Stimulated activated CD4-positive, alpha-beta T cell treated with anti-CD3 and anti-CD28 coated beads, Interleukin-4, amount 100 ng/mL, for 4 hours (primary cell): ENCODE data around the gene GRID1.

ENCODE experiments used
- DNase-seq, 2 experiments: peaks; one replicate each; pipeline ENCODE4 v3.0.0-alpha.2; 2020

GRID1 gene

DNA sequence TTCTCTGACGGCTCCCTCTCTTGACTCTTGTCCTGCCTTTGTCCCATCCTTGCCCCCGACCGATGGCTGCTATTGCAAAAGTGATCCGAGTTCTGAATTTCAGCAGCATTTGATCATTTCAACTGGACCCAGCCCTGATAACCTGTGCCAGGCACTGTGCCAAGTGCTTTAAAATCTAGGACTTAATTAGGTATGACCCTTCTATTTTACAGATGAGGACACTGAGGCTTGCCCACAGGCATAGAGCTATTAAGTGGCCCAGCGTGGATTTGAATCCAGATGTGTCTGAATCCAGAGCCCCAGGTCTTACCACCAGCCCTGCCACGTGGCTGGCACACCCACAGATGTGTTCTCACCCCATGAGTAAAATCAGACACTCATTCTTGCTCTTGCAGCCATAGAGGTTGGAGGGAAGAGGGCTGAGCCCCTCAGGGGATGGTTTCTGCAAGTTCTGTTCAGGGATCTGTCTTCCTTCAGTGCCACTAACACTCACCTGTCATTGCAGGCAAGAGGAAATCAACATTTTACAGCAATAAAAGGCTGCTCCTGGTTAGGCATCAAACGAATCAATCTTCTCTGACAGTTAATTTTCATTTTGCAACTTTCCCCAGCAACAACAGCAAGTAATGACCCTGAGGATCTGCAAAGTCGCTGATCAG lies 101.2 kb downstream of the GRID1 start:
- no peak for DNase-seq

- no peak for DNase-seq
Measured at GRCh38 chr10:86264481-86265231, 101.9 kb downstream of the GRID1 start.

DNA sequence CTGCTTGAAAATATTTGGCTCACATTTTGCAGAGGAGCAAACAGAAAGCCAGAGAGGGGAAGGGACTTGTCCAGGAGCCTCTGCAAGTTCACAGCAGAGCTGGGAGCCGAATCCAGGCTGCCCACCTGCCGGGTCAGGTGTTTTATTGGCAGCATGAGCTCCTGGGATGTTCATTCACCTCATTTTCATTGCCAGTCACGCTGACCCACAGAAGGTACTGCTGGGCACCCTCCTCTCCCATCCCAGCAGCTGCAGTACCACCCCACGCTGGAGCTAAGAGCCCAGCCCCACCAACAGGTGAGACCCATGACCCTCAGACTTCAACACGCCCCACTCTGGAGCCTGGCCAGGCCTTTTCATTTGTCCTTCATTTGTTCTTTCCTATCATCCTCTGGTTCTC lies 102.7 kb downstream of the GRID1 start:
- no peak for DNase-seq

DNA sequence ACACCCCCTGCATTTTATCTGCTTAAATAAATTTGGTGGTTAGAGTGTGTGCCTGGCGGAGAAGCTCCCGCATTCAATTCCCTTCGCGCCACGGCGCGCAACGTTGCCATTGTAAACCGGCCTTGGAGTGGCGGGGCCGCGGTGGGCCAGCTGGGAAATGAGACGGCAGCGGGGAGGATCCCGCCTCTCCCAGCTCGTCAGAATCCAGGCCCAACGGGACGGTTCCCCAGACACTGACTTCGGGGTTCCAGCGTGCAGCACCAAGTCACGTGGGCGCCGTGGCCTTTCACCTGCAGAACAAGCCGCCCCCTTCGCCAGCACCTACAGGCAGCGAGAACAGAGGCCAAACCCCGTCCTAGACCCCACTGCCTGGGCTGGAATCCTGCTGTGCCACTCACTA lies 103.4 kb downstream of the GRID1 start:
- no peak for DNase-seq

GRCh38 chr10:86262688-86263181 lies 103.9 kb downstream of the GRID1 start:
- DNase-seq, result no peak

DNA sequence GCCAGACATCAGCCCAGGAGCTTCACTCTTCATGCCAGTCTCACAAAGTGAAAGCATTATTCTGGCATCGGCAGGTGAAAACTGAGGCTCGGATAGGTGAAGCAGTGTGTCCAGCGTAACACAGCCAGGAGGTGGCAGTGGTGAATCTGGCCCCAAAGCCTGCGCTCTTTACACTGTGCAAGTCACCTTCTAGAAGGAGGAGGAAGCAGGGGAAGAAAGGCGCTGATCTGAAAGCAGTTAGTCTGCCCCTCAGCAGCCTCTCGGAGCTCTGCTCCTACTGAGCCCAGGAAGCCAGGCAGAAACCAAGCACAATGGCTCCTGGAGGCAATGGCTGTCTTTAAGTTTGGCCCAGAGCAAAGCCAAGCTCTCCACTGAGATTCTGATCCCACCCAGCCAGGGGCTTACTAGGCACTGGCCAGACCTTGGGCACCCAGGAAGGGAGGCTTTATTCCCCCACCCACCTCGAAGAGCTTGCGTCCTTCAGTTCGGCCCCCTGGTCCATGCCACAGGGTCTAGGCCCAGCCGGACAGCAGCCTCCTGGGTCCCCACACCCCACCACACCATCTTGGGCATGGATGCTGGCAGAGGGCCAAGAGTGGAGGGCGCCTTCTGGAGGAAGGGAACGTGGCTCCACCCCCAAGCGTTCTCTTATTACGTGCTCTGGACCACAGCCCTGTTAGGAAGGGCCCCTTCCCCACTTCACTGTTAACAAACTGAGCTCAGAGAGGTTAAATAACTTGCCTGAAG lies 104.5 kb downstream of the GRID1 start:
- DNase-seq, result no peak

DNA sequence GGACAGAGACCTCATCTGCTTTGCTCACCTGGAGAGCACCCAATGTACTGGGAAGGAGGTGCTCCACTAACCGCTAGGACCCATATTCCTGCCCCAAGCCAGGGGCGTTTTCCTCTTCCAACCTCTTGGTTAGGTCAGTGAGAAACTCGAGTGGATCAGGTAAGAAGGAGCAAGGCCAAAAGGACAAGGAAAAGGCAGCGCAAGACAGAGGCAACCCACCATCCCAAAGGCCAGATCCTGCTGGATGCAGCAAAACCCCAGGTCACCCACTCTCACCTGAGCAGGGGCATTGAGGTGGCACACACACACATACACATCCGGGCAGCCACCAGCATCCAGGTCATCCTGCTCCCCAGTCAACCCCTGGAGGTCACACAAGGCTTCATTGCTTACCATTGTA lies 105.1 kb downstream of the GRID1 start:
- DNase-seq, result no peak

GRCh38 chr10:86260564-86260963 lies 106.0 kb downstream of the GRID1 start:
- DNase-seq, result no peak

GRCh38 chr10:86259901-86260562 lies 106.6 kb downstream of the GRID1 start:
- DNase-seq, result no peak

- no peak for DNase-seq
Measured at GRCh38 chr10:86258941-86259340, 107.7 kb downstream of the GRID1 start.

DNA sequence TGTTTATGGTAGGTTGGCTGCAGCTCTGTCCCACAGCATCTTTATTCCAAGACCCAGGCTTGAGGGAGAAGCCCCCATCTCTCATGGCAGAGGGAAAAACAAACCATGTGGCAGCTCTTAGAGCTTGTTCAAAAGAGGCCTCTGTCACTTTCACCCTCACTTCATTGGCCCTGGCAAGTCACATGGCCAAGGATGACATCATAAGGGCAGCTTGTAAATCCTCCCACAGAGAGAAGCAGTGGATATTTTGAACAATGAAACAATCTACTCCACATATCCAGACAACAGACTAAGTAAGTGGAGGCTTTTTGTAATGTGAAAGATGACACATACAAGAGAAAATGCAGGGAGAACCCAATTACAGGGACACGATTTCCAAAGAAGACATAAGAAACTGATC lies 108.1 kb downstream of the GRID1 start:
- DNase-seq, result no peak

DNA sequence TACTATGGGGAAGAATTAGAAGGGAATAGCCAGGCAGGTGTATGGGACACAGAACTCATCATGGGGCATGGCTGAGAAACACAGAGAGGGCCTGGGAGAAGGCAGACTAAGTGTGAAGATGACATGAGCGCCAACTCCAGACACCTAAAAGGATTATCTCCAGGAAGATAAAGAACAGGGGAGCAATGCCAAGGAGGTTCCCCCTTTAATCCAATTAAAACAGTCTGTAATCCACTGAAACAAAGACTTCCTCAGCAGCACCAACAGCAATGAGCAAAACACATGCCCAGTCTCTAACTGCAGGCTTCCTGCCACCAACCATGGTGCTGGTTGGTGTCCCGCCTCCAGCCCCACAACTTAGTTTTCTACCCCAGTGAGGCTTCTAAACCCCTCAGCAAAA lies 108.9 kb downstream of the GRID1 start:
- DNase-seq, result no peak

- DNase-seq, result no peak
Measured at GRCh38 chr10:86256690-86257315, 109.8 kb downstream of the GRID1 start.

- DNase-seq, result no peak
Measured at GRCh38 chr10:86255405-86256251, 111.0 kb downstream of the GRID1 start.

- DNase-seq, result no peak
Measured at GRCh38 chr10:86254526-86255174, 111.9 kb downstream of the GRID1 start.

DNA sequence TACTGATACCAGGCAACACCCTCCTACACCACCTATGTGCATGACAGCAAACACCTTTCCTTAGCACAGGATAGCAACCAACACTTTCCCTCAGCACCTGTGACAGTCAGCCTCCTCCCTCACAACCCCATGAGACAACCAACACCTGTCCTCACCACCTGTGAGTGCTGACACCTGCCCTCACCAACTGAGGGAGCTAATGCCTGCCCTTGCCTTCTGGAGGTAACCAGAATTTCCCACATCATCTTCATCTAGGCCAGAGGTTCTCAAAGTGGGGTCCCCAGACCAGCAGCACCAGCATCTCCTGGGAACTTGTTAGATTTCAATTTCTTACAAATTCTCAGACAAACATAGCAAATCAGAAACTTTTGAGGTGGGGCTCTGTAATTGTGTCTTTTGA lies 112.5 kb downstream of the GRID1 start:
- DNase-seq, result no peak

GRCh38 chr10:86253091-86254072 lies 113.2 kb downstream of the GRID1 start:
- no peak for DNase-seq

DNA sequence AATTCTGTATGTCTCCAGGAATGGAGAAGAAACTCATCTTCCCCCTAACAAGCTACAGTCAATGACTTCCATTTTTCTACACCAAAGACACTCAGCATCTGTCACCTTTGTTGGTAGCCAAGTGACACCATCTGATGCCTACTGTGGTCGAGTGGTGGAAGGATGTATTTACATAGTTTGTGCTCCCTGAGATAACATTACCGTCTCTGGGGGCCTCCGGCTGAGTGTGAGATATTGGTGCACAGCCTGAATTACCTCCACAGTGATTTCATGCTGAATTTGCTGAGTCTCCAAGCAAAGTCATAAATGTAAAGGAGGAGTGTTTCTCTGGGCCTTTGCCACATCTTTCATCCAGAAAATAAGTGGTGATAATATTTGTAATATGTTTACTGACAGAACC lies 114.0 kb downstream of the GRID1 start:
- DNase-seq, result no peak

DNA sequence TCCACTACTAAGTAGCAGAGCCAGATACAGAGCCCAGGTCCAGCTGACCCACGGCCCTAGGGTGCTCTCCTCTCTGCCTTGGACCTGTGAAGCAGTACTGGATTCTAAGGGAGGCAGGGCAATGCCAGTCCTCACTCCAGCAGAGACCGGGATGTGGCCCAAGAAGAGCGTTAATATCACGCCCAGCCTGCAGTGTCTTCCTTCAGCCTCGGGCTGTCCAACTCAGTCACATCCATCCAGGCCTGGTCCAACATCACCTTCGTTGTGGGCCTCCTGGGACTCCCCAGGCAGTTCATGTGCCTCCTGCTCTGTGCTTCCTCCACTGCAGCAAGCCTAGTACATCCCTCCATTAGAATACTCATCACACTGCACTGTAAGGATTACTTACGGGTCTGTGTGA lies 114.5 kb downstream of the GRID1 start:
- DNase-seq, result no peak

GRCh38 chr10:86251426-86251825 lies 115.2 kb downstream of the GRID1 start:
- no peak for DNase-seq
